Measurements from ENCODE around the gene HERPUD1.
"Not testable (repeated sequence)": the region's sequence is repeated elsewhere in the genome, so short reads cannot be mapped to it uniquely, and the experiment has no call there.

Gene HERPUD1, protein sequence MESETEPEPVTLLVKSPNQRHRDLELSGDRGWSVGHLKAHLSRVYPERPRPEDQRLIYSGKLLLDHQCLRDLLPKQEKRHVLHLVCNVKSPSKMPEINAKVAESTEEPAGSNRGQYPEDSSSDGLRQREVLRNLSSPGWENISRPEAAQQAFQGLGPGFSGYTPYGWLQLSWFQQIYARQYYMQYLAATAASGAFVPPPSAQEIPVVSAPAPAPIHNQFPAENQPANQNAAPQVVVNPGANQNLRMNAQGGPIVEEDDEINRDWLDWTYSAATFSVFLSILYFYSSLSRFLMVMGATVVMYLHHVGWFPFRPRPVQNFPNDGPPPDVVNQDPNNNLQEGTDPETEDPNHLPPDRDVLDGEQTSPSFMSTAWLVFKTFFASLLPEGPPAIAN

DNA sequence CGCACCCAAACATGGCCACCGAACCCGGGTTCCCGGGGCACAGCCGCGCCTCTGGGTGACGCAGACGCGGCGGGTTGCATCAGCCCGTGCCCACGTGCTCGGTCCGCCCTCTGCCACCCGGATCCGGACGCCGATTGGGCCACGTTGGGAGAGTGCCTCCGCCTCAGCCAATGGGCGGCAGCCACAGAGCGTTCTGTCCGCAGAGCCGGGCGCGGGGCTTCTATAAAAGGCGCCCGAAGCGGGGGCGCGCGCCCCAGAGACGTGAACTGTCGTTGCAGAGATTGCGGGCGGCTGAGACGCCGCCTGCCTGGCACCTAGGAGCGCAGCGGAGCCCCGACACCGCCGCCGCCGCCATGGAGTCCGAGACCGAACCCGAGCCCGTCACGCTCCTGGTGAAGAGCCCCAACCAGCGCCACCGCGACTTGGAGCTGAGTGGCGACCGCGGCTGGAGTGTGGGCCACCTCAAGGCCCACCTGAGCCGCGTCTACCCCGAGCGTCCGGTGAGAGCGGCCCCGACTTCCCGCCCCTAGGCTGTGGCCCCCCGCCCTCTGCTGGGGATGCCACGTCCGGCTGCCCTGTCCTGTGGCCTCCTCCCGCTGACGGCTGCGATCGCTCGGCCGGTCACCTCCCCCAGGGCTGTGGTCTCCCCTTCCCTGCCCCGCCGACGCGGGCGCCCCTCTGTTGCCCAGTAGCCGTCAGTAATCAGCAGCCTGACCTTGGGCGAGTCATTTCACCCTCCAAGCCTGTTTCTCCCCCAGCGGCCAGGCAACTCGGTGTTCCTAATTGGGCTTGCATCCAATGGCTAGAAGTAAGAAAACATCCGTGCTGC, at the start of gene HERPUD1:
Gene HERPUD1 (plus strand): TSS at position 251 of the 829 bp plus-strand sequence. CDS start 103 bp downstream, at position 354.
- peak; percentile 85 for DNase-seq

DNA sequence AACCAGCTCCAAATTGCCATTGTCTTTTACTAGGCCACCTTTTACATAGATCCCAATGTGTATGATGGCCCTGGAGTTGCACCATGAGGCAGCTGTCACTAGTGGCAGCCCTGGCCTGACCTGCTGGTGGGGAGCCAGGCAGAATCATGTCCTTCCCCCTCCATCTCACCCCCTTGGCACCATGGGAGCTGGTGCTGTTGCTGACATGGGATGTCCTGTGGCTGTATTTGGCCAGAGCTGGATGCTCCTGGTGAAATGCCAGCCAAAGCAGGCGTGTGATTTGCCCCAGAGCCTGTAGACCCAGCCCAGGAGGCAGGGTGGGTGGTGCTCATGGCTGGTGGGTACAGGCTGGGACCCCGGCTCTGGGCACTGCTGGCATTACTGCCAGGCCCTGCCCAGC, 48.4 kb upstream of the HERPUD1 start:
- no peak for DNase-seq

DNA sequence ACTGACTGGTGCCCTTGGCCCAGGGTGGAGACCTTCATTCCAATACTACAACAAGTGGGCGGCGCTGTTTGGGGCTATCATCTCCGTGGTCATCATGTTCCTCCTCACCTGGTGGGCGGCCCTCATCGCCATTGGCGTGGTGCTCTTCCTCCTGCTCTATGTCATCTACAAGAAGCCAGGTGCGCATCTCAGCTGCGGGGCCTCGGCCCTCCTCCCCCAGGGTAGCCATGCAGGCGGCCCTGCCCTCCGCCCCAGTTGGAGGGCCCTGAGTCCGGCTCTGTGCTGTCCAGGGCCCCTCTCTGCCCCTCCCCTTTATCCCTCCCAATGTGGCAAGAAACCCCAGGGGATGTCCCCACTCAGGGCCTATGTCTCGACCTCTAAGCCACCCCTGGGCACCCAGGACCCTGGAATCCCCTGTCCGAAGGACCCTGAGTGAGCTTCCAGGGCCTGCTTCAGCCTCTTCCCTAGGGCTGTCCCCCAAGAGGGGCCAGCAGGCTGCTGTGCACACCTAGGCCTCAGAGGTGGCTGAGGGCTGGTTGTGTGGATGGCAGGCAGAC, 47.8 kb upstream of the HERPUD1 start:
- DNase-seq = no peak

DNA sequence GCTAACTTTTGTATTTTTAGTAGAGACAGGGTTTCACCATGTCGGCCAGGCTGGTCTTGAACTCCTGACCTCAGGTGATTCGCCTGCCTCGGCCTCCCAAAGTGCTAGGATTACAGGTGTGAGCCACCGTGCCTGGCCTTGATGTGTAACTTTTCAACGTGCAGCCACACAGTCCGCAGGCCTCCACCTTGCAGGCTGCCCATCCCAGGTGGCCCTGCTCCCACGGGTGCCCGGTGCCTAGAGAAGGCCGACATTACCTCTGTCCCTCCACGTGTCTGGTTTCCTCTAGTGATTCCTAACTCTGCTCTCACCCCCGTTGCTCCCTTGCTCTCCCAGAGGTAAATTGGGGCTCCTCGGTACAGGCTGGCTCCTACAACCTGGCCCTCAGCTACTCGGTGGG, 47.0 kb upstream of the HERPUD1 start:
- not testable (repeated sequence) for DNase-seq

DNA sequence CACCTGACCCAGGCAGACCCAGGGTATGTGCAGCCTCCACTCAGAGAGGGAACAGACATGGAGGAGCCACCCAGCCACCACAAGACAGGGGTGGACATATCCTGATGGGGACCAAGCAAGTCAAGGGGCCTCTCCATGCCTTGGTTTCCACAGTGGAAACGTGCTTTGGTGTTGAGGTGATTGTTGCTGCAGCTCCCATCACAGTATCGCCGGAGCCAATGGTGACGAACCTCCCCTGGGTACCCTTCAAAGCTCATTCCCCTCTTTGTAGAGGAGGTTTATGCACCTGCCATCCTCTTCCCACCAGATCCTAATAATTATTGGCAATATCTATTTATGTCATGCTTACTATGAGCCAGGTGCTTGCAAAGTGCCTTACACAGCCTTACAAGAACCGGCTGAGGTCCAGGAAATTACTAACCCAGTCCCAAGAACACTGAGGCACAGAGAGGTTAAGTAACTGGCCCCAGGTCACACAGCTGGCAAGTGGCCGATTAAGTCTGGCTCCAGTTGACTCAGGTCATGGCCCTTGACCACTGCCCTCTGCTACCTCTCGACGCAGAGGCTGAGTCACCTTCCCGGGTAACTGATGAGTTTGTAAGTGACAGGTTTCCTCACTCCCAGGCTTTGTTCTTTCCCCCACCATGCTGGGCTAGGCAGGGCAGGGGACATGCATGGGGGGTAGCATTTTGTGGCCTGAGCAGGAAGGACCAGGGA, 46.3 kb upstream of the HERPUD1 start:
- DNase-seq = no peak

DNA sequence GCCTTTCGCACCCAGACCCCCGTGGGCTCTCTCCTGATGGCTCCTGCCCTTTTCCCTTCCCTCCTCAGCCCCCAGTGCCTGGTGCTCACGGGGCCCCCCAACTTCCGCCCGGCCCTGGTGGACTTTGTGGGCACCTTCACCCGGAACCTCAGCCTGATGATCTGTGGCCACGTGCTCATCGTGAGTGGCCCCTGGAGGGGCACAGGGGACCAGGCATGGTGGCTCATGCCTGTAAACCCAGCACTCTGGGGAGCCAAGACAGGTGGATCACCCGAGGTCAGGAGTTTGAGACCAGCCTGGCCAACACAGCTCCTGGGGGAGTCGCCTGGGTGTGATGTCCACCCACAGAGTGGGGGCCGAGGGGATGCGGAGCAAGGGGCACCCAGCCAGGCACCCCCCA, 45.6 kb upstream of the HERPUD1 start:
- DNase-seq = no peak

DNA sequence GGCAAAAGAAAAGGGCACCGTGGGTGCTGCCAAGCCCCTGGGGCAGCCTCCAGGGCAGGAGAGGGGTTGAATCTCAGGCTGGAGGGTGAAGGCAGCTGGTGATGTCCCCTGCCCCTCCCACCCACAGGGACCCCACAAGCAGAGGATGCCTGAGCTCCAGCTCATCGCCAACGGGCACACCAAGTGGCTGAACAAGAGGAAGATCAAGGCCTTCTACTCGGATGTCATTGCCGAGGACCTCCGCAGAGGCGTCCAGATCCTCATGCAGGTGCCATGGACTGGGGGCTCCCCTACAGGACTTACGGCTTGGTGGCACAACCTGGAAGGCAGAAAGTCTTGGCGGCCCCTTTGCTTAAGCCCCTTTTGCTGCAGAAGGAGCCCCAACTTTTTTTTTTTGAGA, 45.1 kb upstream of the HERPUD1 start:
- DNase-seq = no peak

DNA sequence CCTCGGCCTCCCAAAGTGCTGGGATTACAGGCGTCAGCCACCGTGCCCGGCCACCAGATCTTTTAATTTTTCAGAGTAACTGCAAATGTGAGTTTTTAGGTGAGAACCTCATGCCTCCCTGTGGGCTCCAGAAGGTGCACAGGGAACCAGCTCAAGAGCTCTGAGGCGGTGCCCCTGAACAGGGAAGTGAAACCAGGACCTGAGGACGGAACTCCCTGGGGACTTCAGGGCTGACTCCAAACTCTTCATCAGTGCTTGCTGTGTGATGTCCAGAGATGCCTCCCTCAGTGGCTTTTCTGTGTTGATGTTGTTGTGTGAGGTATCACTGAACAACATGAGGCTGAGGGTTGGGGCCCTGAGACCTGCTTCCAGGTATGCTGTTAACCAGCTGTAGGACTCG, 43.1 kb upstream of the HERPUD1 start:
- no peak for DNase-seq

DNA sequence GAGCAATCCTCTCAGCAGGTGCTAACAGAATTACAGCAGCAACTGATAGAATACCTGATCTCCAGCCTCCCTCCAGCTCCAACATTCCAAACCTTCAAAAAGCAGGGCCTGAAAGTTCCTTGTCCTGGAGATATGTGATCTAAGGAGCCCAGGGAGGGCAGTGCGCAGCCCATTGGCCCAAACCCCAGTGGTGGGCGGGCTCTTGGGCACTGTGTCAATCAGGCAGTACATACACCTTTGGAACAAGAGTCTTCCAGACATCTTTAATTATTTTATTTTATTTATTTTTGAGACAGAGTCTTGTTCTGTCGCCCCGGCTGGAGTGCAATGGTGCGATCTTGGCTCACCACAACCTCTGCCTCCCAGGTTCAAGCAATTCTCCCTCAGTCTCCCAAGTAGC, 42.7 kb upstream of the HERPUD1 start:
- DNase-seq = no peak

DNA sequence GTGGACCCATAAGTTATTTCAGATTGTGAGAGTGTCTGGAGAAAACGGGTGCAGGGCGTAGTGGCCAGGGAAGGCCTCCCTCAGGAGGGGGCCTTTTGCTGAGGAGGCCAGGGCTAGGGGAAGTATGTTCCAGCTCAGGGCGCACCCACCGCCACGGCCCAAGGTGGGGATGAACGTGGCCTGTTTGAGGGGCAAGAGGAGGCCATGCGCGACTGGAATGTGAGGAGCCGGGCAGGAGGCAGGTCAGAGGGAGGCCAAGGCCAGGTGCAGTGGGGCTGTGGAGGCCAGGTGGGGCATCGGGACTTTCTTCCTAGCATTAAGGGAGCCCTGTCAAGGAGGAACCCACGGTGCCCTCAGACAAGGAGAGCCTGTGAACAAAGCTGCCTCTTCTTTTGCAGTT, 40.3 kb upstream of the HERPUD1 start:
- no peak for DNase-seq

DNA sequence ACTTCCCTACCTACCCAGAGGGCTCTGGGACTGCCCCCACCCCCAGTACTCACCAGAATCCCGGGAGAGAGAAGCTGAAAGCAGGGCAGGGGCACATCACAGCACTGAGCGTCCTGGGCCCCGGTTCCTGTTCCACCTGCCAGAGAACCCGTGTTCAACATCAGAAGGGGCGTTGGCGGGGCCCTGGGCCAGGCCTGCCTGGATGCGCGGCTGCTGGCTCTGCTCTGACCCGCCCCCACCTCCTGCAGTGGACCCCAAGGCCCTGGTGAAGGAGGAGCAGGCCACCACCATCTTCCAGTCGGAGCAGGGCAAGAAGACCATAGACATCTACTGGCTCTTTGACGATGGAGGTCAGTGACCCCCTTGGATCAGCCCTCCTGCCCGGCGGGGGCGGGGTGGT, 39.2 kb upstream of the HERPUD1 start:
- no peak for DNase-seq

DNA sequence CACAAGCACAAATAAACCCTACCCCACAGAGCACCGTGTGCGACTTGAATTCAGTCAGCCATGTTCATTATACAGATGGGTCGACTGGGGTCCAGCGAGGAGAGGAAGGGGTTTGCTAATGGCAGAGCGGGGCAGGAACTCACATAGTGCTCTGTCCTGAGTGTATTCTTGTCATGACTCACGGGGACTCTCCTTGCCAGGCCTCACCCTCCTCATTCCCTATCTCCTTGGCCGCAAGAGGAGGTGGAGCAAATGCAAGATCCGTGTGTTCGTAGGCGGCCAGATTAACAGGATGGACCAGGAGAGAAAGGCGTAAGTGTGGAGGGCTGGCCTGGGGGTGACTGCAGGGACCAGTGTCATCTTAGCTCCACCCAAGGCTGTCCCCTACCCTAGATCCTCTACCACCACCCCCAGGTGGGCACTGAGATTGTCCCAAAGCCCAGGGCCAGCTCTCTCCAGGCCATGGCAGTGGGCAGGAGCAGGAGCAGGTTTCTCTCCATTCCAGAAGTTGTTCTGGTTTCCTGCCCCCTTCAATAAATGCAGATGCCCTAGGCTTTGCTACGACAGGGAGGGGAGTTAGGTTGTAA, 37.5 kb upstream of the HERPUD1 start:
- DNase-seq = no peak

DNA sequence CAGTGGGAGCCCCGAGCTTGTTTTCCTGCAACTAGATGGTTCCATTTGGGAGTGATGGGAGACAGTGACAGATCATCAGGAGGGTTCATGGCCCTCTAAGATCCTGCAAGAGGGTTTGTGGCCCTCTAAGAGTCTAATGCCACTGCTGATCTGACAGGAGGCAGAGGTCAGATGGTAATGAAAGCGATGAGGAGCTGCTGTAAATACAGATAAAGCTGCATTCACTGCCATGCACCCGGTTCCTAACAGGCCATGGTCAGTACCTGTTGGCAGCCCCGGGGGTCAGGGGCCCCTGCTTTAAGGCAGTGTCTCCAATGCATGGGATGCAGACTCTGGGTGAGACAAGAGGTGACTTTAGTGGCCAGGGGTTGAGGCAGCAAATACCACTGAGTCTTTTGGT, 36.1 kb upstream of the HERPUD1 start:
- no peak for DNase-seq

DNA sequence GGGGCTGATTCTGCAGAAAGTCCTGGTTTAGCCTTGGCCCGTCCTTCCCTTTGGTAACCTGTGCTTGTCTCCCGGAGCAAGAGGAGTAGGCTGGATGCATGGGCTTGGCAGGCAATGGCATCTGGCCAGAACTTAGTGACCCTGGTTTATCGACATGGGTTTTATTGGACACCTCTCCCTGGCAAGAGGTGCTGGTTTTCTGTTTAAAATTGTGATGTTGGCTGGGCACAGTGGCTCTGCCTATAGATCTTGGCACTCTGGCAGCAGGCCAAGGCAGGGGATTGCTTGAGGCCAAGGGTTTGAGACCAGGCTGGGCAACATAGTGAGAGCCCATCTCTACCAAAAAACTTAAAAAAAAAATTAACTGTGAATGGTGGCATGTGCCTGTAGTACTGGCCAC, 35.7 kb upstream of the HERPUD1 start:
- no peak for DNase-seq

DNA sequence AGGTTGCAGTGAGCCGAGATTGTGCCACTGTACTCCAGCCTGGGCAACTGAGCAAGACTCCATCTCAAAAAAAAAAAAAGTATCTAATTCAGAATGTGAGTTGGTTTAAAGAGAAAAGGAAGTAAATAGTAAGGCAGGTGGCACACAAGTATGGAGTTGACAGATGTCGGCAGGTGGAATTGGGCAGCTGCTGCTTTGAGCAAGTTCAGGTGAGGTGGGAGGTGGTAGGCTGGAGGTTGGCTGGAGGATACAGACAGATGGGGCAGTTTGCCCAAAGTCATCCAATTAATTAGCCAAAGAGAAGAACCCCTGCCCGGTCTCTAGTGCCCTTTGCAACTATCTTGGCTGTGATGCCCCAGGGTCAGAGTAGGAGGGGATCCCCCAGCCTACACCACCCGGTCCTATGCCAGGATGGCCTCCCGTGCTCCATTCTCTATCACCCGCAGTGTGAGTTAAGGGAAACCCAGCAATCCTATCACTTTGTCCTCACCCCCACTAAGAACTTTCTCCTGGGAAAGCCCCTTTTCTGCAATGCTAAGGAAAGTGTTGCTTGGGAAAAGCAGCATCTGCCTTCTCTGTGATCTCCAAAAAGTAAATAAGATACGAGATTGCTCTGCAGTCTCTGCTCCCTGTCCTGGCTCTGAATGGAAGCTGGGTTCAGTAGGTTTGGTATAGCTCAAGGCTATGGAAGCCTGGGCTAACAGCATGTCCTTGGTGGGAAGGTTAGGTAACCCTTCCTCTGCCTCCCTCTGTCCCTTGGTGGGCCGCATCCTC, 34.7 kb upstream of the HERPUD1 start:
- no peak for DNase-seq

DNA sequence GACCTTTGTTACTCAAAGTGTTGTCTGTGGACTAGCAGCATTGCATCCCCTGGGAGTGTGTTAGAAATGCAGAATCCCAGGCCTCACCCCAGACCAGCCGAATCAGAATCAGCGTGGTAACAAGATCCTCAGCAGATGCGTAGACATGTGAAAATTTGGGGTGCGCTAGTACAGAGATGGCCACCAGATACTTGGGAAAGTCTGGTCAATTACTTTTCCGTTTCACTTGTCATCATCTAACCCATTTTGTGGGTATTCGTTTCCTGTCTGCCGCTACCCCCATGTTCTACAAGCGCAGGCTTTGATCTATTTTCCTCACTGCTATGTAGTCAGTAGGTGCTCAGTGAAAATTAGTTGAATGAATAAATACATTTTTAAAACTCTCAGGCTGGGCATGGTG, 33.1 kb upstream of the HERPUD1 start:
- DNase-seq = no peak

DNA sequence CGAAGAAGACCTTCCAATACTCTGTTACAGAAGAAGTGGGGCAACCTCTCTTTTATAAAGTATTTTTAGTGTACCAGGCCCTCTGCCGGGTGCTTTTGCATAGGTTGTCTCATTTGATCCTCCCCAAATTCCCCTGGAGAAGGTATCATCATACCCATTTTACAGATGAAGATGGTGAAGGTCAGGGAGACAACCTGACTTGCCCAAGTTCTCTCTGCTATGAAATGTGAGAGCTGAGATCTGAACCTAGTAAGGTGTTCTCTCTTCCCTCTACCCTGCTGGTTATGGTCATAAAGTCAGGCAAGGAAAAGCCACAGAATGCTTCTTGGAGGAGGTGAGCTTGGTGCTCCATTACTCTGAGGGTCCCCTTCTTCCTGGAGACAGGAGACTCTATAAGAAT, 28.1 kb upstream of the HERPUD1 start:
- no peak for DNase-seq

DNA sequence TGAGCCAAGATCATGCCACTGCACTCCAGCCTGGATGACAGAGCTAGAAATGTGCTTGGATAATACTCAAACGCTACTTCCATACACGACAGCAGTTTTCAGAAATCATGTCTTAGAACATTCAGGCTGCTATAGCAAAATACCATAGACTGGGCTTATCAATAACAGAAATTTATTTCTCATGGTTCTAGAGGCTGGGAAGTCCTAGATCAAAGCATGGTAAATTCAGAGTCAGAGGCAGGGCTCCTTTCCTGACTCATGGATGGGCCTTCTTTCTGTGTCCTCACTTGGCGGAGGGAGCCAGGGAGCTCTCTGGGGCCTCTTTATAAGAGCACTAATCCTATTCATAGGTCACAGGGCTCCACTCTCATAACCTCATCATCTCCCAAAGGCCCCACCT, 24.5 kb upstream of the HERPUD1 start:
- no peak for DNase-seq

DNA sequence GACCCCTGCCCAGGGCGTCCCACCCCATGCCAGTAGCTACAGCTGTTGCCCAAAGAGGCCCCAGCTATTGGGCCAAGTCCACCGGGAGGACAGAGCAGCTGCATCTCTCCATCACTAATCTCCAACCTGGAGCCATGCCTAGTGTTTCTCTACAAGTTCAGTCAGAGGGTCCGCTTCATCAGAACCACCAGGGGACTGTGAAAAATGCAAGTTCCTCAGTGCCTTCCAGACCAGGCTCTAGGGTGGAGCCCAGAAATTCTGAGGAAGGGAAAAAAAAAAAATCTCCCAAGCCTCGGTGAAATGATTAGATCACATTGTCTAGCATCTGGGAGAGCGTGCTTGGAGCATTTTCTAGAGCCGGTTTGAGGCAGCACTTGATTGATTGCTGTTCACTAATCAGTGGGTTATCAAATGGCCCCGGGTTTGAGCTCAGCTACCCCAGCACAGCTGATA, 22.4 kb upstream of the HERPUD1 start:
- DNase-seq = no peak

DNA sequence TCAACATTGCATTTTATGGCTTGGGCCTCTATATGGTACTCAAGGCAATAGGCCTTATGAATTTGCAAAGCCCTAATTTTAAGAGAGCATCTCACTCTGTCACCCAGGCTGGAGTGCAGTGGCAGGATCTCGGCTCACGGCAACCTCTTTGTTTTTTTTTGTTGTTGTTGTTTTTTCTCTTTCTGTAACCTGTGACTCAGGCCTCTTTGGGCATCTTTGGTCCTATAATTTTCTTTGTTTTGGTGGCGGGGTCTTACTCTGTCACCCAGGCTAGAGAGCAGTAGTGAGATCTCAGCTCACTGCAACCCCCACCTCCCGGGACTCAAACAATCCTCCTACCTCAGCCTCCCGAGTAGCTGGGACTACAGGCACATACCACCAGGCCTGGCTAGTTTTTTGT, 21.8 kb upstream of the HERPUD1 start:
- DNase-seq = no peak

DNA sequence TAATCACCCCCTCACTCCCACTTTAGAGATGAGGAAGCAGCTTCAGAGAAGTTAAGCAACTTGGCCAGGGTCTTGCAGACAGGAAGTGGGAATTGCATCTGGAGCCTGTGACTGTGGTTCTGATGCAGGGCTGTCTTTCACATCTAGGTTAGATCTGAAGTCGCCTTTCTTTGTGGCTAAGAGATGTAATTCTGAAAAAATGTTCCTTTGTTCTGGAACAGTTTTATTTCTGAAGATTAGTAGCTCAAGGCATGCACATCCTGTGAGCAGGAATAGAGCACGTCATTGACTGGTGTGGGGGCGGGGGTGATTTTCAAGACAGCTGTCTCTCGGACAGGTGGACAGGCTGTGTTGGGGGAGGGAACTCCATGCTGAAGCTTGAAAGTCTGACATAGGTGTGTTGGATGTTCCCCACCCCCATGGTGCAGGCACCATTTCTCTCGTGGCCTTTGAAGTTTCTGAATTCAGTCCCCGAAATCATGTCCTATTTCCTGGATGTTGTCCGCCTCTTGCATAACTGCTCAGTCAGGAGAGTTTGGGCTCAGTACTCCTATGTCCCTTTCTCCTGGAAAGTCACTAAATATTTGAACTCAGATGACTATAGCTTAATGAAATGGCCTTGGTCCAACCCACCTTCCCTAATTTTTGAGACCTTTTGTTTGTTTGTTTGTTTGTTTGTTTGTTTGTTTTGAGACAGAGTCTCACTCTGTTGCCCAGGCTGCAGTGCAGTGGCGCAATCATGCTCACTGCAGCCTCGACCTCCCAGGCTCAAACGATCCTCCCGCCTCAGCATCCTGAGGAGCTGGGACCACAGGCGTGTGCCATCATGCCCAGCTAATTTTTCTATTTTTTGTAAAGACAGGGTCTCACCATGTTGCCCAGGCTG, 21.0 kb upstream of the HERPUD1 start:
- DNase-seq = no peak
